GM12878 (cell line): Measurements from ENCODE around the gene ZDHHC9. TPM values are rescaled to one million over a fixed set of nuclear protein-coding genes. Genes with fewer than 3 reads are reported as not detected.

Experiments
- BCL11A ChIP-seq: IDR thresholded peaks from 2 replicates; pipeline ENCODE4 v1.6.1; 2011; ENCODE audit warnings: low read depth, low read length
- CUX1 ChIP-seq: IDR thresholded peaks from 2 replicates; pipeline ENCODE4 v1.6.1; 2012; ENCODE audit warnings: improper control_type of control experiment, low read depth, low read length; ENCODE audit not compliant: insufficient replicate concordance
- EZH2 ChIP-seq: IDR thresholded peaks from 2 replicates; pipeline ENCODE4 v1.6.1; 2012; ENCODE audit warnings: low read depth, mild to moderate bottlenecking, control low read depth, inconsistent platforms, low read length, borderline replicate concordance; ENCODE audit not compliant: control insufficient read depth
- FOXK2 ChIP-seq: fragments of 450-650 bp; IDR thresholded peaks from 2 replicates; pipeline ENCODE4 v1.6.1; 2017; ENCODE audit warnings: mild to moderate bottlenecking, moderate library complexity
- IKZF2 ChIP-seq, 2 experiments: fragments of 450-650 bp; IDR thresholded peaks; 2 replicates each; pipeline ENCODE4 v1.6.1; 2017; ENCODE audit warnings: mild to moderate bottlenecking in 2 of 2, moderate library complexity in 2 of 2
- NRF1 ChIP-seq: conservative IDR thresholded peaks from 2 replicates; pipeline ENCODE4 v1.6.1; 2011; ENCODE audit warnings: mild to moderate bottlenecking, low read depth, low read length, improper control_type of control experiment
- POLR2AphosphoS5 ChIP-seq: IDR thresholded peaks from 2 replicates; pipeline ENCODE4 v1.6.1; 2011; ENCODE audit warnings: mild to moderate bottlenecking, low read length, inconsistent platforms
- RAD21 ChIP-seq: IDR thresholded peaks from 2 replicates; pipeline ENCODE4 v1.6.1; 2011; ENCODE audit warnings: mild to moderate bottlenecking, low read depth, low read length, moderate library complexity; ENCODE audit not compliant: insufficient read depth
- RB1 ChIP-seq: fragments of 450-650 bp; formaldehyde crosslinking; IDR thresholded peaks from 2 replicates; pipeline ENCODE4 v1.6.1; 2017; ENCODE audit warnings: mild to moderate bottlenecking, borderline replicate concordance
- RCOR1 ChIP-seq: conservative IDR thresholded peaks from 2 replicates; pipeline ENCODE4 v1.6.1; 2012; ENCODE audit warnings: low read depth, low read length, improper control_type of control experiment
- SMAD1 ChIP-seq: fragments of 450-650 bp; IDR thresholded peaks from 2 replicates; pipeline ENCODE4 v1.6.1; 2018; ENCODE audit warnings: mild to moderate bottlenecking, low read depth; ENCODE audit not compliant: partially characterized antibody
- SMAD5 ChIP-seq: IDR thresholded peaks from 2 replicates; pipeline ENCODE4 v1.6.1; 2016; ENCODE audit warnings: antibody characterized with exemption, low read depth
- SMARCA5 ChIP-seq: fragments of 450-650 bp; IDR thresholded peaks from 2 replicates; pipeline ENCODE4 v1.6.1; 2017; ENCODE audit warnings: mild to moderate bottlenecking
- SP1 ChIP-seq: IDR thresholded peaks from one replicate; pipeline ENCODE4 v1.6.1; 2011; ENCODE audit warnings: low read depth, low read length
- SPI1 ChIP-seq: IDR thresholded peaks from 2 replicates; pipeline ENCODE4 v1.6.1; 2011; ENCODE audit warnings: low read depth, mild to moderate bottlenecking, low read length, moderate library complexity, borderline replicate concordance; ENCODE audit not compliant: insufficient read depth
- WRNIP1 ChIP-seq: IDR thresholded peaks from 2 replicates; pipeline ENCODE4 v1.6.1; 2011; ENCODE audit warnings: low read depth, low read length, improper control_type of control experiment, borderline replicate concordance
- YBX1 ChIP-seq: fragments of 450-650 bp; IDR thresholded peaks from 2 replicates; pipeline ENCODE4 v1.6.1; 2016; ENCODE audit warnings: antibody characterized with exemption
- ZBED1 ChIP-seq: IDR thresholded peaks from 2 replicates; pipeline ENCODE4 v1.6.1; 2016; ENCODE audit warnings: borderline replicate concordance
- ZNF622 ChIP-seq: fragments of 450-650 bp; IDR thresholded peaks from 2 replicates; pipeline ENCODE4 v1.6.1; 2017; ENCODE audit warnings: mild to moderate bottlenecking, inconsistent platforms
- polyA plus RNA-seq, 11 experiments: library from polyadenylated mRNA; depleted of rRNA in 4 of 11; unstranded in 6 of 11; stranded (reverse) in 5 of 11; fragments of >200 nt; fragmentation: Nextera tagmentation in 4 of 11; fragmentation: Illumina TruSeq in 1 of 11; extraction: Ambion mirVana in 4 of 11; extraction: Trizol in 1 of 11; gene quantifications; 1 replicate in 1 of 11; 2 replicates in 10 of 11; pipeline versions ENCODE4 v1.2.1 to v1.2.3, GENCODE V29; 2011 to 2016; ENCODE audit warnings: inconsistent platforms in 2 of 11, missing spikeins in 2 of 11, low read depth in 1 of 11
- total RNA-seq, 4 experiments: library from RNA; depleted of rRNA in 3 of 4; stranded (reverse); fragments of >200 nt in 3 of 4; fragmentation: Illumina TruSeq in 1 of 4; extraction: Trizol in 1 of 4; gene quantifications; 2 replicates each; pipeline versions ENCODE4 v1.2.1 to v1.2.3, GENCODE V29; 2013 to 2021
- TF ChIP-seq, protein P1 (sequence below): fragments of 450-650 bp; IDR thresholded peaks from 2 replicates; pipeline ENCODE4 v1.6.1; 2017; ENCODE audit warnings: antibody characterized with exemption, mild to moderate bottlenecking, moderate library complexity

The ZDHHC9 gene
- total and polyA plus RNA-seq, 10 of the 15 experiments (the other 5 are each of a cell fraction or from before 2014, with no cell fraction given), result 1.8 to 13.0 (median 5.4) TPM

GRCh38 chrX:129769467-129770154 is 74.1 kb downstream of the ZDHHC9 start (continued):
- TF ChIP-seq EZH2, result no peak
- TF ChIP-seq WRNIP1, result no peak
- TF ChIP-seq FOXK2, result no peak
- TF ChIP-seq NRF1, result peak; percentile 20; the same call in 1 of the 2 replicates
- no peak for TF ChIP-seq RB1
- no peak for TF ChIP-seq RCOR1
- TF ChIP-seq, protein P1, sequence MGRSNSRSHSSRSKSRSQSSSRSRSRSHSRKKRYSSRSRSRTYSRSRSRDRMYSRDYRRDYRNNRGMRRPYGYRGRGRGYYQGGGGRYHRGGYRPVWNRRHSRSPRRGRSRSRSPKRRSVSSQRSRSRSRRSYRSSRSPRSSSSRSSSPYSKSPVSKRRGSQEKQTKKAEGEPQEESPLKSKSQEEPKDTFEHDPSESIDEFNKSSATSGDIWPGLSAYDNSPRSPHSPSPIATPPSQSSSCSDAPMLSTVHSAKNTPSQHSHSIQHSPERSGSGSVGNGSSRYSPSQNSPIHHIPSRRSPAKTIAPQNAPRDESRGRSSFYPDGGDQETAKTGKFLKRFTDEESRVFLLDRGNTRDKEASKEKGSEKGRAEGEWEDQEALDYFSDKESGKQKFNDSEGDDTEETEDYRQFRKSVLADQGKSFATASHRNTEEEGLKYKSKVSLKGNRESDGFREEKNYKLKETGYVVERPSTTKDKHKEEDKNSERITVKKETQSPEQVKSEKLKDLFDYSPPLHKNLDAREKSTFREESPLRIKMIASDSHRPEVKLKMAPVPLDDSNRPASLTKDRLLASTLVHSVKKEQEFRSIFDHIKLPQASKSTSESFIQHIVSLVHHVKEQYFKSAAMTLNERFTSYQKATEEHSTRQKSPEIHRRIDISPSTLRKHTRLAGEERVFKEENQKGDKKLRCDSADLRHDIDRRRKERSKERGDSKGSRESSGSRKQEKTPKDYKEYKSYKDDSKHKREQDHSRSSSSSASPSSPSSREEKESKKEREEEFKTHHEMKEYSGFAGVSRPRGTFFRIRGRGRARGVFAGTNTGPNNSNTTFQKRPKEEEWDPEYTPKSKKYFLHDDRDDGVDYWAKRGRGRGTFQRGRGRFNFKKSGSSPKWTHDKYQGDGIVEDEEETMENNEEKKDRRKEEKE, result no peak
- no peak for TF ChIP-seq ZNF622
- TF ChIP-seq SPI1, result no peak
- TF ChIP-seq SMAD5, result no peak
- no peak for TF ChIP-seq ZBED1
- no peak for TF ChIP-seq POLR2AphosphoS5
- TF ChIP-seq SMAD1, result no peak
- TF ChIP-seq CUX1, result peak; percentile 33
- TF ChIP-seq YBX1, result no peak
- no peak for TF ChIP-seq BCL11A
- TF ChIP-seq SMARCA5, result no peak
- 0 out of 2 replicates have a peak, but pooled peaks have one; percentile 8 for TF ChIP-seq RAD21
- TF ChIP-seq IKZF2 (IDR thresholded peaks at IDR 0.05), result peak; percentile 32 to 48; a peak in 2 of 4 replicates
- peak; percentile 40 for TF ChIP-seq SP1
